ENCODE measurements around the gene AGMO.

Gene AGMO

DNA sequence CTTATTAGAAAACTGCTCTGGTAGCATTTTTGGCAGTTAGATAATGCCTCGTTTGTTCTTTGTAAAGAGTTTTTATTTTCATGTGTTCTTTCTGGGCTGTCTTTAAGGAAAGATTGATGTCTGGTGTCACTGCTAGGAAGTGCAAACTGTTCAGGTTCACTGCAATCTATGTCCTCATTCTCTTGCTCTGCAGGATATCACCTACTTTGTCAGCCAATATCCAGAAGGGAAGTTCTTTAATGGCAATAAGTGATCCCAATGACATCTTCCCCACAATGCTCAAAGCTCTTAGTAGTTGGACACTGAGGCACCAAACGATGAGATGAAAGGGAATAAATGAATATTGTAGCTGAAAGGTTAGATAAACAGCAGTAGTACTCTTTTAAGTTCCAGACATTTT, 115.1 kb downstream of the AGMO start:
- DNase-seq, result no peak

DNA sequence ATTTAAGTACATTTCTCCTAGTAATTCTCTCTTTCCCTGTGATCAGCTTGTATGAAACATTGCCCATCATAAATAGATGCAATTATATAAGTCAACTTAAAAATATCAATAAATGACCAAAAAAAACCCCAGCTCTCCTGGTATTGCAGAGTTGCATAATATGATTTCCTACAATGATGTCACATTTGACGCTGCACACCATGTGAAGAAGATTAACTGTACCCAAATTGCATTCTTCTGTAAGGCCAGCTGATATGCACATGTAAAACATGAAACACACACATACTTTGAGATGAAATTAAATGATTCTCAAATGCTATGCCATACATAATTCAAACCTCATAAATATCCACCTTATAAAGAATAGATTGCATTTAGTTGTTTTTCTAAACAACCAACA, 115.5 kb downstream of the AGMO start:
- DNase-seq, result no peak

DNA sequence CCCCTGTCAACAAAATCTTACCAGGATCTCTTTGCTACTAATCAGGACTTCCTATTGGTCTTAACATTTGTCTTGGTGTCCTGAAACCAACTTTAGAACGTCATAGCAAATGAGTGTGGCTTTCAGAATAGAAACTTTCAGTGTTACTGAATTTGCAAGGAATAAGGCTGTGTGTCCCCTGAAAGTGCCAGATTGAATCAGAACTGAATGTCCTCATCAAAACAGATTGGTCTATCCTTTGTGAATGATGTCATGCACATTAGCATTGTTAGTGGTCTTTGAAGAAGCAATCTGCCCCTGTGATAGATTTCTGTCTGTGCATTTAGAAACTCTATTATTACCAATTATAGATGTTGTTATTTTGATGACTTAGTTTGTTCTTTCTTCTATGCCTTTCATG, 119.9 kb downstream of the AGMO start:
- no peak for DNase-seq

DNA sequence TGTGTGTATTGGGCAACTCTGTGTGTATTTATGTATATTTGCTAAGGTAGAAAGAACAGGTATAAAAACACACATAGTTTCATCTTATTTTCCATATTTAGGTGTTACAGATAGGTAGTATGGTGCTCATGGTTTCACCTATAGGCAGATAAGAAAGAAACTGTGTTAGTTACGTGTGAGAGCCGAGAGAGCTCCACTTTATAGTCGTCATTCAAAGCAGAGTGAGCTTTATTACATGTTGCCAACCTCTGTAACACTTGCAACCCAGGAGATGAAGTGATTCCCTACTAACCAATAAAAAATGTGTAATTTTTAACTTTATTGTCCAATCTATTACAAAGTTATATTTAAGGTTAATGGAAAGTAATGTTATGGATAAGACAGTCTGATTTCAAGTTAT, 121.3 kb downstream of the AGMO start:
- DNase-seq, result no peak

DNA sequence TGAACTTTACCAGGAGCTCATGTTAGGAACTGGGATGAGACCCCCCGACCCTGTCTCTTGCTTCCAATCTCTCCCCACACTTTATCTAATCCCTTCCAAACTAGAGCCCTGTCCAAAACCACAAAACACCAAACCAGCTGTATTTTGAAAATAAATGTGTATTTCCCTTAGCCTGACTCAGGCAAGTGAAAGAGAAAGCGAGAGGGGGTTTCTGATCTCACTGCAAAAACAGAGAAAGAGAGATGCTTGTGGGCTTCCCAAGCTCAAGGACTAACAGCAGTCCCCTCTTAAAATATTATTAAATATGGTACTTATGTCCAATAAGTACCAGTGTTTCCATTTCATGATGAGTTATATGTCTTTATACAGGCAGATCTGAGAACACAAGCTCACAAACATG, 122.0 kb downstream of the AGMO start:
- no peak for DNase-seq

DNA sequence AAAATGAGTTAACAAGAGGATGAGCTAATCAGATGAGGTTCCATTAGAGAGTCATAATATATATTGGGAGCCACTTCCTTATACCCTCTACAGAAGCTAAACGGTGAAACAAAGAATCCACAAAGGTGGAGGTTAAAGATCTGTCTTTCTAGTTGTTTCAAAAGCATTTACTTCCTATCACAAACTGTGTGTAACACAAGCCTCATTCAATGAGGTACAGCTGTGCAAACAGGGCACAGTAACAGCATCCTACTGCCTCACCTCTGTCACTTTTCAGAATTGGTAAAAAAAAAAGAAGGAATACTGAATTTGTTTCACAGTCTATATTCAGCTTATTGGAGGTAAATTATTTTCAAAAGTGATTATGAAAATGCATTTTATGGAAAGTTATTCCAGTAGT, 128.7 kb downstream of the AGMO start:
- DNase-seq, result peak; percentile 67

DNA sequence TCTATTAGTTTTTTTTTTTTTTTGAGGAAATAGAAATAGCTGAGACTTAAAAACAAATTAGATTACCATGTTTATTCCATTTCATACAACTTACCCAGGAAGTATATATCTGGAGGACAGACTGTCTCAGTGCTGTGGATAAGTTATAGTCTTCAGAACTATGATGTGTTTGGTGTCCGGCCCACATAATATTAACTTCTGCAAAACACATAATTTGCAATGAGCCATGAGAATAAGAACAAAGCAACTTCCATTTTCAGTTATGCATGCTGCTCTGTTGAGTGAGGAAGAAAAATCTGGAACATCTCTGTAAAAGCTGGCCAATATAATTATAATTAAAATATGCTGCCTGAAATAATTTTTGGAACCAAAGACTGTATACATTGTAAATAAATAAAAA, 130.9 kb downstream of the AGMO start:
- no peak for DNase-seq

DNA sequence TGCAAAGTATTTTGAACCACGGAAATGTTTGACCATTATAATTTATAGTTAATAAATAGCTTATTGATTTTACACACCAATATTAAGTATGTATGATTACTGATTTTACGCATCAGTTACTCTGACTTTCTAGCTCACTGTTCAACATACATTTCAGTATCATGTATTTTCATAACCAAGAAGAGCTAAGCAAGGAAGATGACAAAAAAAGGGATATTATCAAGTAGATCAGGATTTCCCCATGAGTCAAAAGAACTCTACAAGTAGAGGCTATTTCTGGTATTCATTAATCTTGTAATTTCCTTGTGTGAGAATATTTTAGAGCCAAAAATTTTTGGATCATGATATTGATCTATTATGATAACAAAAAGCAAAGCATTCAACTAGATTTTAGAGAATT, 131.6 kb downstream of the AGMO start:
- DNase-seq, result no peak

DNA sequence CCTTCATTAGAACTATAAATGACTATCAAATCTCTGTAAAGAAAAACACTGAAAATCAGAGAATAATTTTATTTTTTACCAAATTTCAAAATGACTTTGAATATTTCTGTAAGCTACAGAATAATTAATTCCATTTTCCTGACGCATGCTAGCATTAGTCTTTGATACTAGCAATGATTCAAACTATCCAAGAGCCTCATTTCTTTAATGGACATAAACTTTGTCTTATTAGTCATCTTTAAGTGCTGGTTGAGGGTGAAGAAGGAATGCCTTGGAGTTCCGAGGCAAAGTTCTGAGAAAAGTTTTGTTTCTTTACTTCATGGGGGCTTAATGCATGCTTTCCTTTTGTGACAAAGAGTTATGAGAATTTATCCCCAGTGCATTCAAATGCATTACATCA, 137.3 kb downstream of the AGMO start:
- no peak for DNase-seq

DNA sequence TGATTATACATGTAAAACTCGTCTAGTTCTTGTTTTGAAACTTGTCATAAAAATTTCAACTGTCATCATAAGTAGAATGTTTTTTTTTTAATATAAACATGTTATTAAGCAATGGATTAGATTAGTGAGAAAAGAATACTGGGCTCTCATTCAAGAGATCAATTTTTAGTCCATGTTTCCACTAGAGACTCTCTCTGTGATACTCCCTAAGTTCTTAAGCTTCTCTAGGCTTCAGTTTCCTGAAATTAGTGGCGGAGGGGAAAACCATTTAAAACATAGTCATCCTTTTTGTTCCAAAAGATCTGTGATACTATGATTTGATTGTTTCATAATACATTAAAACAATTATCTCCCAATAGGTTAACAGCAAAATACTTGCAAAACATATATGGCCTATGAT, 142.2 kb downstream of the AGMO start:
- DNase-seq, result no peak

DNA sequence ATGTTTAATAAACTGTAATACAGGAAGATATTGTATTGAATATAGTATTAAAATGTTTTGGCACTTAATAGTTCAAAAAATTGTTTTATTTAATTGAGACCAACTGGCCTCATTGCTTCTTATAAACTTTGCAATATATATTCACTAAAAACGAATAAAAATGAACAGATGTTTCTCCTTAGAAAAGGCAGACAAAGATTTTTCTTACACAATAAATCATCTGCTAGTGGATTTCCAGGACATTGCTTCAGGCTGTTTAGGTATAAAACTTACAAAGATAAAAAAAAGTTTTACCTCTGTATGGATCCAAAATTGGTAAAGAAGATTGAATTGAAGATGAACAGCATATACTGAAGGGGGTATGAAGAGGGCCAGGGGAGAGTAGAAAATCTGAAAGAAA, 143.6 kb downstream of the AGMO start:
- DNase-seq, result no peak

DNA sequence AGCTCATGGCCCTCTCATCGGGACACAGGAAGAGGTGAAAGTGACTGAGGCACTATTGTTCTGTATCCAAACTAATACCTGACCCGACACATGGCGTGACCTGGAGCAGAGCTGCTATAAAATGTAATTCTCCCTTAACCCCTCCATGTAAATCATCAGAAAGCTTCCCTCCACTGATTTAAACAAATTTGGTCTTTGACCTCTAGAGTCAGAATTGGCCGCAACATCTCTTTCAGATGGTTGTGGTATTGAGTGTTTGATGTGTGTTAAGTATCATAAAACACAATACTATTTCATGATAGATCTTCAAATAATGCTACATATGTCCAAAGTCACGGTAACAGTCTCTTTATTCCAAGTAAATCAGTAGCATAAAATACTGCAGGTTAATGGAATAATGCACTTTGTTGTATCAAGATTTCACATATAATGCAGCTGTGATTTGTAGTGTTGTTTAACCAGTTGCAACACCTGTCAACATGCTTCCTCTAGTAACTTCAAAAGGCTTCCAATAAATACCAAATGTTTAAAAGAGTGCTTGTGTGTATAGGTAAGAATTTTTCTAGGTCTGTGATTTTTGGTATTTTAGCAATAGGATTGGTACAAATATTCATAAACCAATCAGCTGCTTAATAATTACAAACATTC, 144.3 kb downstream of the AGMO start:
- no peak for DNase-seq

DNA sequence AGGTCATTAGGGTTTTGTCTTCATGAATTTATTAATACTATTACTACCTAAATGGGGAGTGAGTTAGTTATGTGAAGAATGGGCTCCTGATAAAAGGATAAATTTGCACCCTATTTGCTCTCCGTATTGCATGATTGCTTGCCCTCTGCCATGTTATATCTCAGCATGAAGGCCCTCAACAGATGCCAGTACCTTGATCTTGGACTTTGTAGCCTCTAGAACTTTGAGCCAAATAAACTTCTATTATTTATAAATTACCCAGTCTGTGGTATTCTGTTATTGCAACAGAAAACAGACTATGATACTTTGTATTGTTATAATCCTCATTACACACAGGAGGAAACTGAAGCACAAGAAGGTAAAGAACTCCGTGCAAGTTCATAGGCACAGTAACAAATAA, 150.8 kb downstream of the AGMO start:
- DNase-seq, result no peak

DNA sequence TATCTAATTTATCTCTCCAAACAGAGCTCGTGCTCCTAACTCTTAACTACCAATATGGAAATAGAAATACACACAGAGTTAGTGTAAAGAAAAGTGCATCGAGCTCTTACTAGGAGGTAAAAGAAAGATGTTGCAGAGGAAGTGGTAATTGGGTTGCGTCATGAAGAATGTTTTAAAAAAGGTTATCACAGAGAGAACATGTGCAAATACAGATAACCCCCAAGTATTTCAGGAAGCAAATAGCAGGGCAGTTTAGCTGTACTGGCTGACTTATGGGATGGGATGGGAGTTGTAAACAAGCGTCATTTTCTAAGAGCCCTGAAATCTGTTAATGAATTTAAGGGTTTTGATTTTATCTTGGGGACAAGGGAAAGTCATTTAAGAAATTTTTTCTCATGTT, 153.9 kb downstream of the AGMO start:
- no peak for DNase-seq

DNA sequence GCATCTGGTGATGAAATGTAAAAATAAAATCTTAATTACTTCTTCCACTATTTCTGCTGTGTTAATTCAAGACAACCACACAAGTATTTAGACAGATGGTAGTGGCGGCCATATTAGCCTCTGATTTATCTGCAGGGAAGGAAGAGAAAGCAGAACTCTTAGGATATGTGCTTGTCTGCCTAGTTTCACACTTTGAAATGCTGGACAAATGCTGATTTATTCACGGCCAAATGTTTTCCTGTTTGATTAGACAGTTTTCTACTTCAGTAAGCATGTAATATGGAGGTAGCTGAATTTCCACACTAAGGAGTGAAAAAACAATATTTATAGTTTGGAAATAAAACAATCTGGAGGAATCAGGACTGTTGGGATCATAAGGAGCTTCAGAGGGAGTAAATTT, 158.1 kb downstream of the AGMO start:
- peak; percentile 33 for DNase-seq

DNA sequence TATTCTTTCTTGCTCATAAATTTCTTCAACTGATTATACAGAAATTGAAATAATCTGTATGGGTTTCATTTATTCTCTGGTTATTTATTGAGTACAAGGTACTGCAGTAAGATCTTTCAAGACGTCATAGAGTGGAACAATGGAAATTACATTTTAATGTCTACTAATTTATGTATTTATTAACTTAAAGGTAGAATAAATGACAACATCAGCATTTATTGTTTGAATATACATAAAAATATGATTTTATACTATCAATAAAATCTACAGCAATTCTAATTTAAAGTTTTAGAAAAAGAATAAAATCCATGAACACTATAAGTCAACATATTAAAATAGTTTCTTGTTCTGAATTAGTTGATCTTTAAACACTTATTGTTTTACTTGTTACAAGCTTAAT, 158.5 kb downstream of the AGMO start:
- DNase-seq, result no peak

DNA sequence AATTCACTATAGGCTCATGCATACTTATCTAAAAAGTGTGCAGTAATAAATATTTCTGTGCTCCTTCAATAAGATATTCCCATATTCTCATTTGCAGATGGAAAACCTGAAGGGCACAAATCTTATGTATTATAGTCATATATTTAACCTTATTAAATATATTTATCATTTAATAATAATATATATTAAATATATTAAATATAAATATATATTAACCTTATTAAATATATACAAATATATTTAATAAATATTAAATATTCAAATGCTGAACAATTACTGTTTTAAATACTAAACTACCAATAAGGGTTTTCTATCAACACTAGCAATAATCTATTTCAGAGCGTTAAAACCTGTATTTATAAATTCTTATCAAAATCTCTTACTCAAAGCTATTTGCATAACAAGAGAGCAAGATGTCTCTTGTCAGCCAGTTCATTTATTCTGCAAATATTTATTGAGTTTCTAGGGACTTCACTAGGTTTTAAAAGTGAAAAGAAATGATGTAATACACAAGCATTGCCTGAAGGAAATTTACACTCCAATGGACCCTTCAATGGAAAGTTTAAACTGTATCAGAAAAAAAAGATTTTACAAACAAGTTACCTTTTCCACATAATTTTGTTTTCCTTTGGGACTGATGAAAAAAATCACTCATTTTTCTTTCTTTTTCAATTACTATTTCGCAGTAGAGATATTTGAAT, 159.2 kb downstream of the AGMO start:
- no peak for DNase-seq

DNA sequence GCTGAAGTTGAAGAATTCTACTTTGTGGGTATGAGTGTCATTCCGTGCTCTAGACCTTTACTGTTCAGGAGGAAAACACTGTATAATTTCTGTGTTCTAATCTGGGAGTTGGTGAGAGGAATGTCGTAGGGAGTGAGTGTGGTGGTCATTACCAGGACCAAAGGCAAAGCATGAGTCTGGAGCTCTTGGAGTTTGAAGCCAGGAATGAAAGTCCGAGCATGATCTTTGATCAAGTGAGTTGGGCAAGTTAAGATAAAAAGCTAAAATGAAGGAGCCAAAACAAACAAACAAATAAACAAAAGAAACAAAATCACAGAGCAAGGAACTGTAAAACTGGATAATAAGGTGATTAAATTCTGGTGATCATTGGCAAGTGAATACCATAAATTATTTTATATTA, 161.4 kb downstream of the AGMO start:
- no peak for DNase-seq

DNA sequence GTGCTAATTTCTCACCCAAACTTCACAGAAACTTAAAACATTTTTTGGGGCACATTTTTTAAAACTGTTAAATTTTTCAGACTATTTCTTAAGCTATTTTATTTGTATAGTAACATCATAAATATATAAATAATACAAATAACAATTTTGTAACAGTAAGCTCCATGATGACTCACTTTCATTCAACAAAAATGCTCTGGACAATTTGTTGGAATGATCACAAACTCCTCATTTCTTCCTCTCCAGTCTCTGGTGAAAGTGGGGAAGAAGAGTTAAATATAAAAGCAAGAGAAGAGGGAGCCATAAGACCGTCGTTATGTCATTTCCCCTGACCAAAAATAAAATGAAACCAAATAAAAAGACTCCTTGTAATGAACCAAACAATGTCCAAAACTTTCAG, 162.4 kb downstream of the AGMO start:
- no peak for DNase-seq

DNA sequence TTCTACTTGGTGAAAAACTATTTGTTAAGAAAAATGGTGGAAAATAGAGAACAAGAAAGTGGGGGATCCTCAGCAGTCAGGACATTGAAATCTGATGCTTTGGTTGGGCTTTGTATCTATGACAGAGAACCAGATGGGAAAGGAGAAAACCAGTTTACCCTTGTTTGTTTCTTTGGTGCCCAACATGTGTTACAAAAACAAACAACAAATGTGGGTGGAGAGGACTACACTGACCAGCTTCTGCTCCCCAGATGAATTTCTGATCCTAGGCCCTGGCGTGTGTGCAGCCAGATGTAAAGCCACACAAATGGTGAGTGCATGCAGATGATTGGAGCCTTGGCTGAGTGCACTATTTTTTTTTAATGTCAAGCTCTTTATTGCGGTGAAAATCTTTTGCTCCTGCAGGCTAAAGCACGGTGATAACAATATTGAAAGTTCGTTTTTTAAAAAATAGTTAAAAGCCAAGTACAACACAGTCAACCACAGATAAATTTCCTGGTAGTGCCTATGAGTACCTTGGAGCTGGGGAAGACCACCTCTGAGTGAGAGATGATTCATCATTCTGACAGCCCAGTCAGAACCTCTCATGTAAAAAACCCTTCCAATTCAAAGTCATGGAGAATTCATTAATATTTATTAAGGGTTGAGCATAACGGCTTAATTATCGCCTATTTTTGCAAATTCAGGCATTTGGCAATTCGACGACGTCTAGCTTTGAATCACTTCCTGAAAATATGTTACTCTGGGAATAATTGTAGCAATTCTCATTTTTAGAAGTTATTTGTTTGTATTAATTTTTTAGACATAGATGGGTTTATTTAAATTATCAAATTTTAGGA, 163.7 kb downstream of the AGMO start:
- no peak for DNase-seq

DNA sequence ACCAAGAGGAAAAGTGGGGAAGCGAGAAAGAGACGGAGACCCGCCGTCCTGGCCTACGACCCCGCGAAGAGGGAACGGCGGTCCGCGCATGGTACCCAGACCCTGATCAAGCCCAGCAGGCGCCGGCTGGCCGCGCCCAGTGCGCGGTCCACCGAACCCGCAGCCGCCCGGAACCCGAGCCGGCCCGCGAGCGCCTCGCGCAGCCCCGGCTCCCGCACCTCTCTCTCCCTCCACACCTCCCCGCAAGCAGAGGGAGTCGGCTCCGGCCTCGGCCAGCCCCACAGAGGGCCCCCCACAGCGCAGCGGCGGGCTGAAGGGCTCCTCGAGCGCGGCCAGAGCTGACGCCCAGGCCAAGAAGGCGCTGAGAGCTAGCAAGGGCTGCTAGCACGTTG, 164.7 kb downstream of the AGMO start:
- DNase-seq, result no peak

DNA sequence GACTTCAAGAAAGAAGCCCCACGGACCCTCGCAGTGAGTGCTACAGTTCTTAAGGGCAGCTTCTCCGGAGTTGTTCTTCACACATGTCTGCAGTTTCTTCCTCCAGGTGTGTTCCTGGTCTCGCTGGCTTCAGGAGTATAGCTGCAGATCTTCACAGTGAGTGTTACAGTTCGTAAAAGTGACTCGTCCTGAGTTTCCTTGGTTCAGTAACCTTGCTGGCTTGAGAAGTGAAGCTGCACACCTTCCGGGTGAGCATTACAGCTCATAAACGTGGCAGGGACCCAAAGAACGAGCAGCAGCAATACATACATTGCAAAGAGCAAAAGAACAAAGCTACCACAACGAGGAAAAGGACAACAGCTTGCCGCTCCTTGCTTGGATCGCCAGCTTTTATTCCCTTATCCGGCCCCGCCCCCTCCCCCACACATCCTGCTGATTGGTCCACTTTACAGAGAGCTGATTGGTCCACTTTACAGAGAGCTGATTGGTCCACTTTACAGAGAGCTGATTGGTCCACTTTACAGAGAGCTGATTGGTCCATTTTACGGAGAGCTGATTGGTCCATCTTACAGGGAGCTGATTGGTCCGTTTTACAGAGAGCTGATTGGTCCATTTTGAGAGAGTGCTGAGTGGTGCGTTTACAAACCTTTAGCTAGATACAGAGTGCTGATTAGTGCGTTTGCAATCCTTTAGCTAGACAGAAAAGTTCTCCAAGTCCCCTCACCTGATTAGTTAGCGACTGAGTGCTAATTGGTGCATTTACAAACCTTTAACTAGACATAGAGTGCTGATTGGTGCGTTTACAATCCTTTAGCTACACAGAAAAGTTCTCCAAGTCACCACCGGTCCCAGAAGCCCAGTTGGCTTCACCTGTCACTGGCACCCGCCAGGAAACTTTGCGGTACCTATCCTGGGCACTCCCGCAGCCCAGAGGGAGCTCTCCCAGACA, 165.3 kb downstream of the AGMO start:
- DNase-seq, result peak; percentile 61

DNA sequence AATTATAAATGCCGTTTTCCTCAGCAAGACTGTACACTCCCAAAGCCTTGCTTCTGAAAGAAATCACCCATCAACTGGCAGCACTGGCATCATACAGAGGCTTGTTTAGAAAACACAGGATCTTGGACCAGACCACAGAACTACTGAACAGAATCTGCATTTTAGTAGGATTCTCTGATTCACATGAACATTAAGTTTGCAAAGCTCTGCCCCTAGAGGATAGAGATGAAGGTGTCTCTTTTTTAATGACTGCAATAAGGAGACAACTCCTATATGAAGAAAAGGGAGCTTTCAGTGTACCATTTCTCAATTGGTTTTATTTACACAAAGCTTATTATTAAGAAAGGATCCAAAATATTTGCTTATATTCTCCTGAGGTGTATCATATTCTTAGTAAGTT, 172.7 kb downstream of the AGMO start:
- no peak for DNase-seq
